Measurements from ENCODE around the gene PHEX. TPM values are rescaled to one million over a fixed set of nuclear protein-coding genes. Genes with fewer than 3 reads are reported as not detected.

Gene PHEX
- total and polyA plus RNA-seq, 2 experiments from 2014 or later = 0.05 to 0.21 TPM

DNA sequence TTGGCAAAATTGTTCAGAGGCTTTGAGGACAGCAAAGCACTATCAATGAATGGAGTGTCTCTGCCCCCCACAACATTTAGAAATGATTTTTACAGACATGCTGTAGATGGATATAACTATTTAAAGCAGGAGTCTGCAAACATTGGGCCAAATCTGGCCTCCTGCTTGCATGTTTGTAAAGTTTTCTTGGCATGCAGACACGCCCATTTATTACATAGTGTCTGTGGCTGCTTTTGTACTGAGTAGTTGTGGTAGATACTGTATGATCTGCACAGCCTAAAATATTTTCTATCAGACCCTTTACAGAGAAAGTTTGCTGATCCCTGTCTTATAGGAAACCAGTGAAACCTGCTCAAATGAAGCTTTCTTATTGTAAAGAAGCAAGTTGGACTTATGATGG lies 45.5 kb upstream of the PHEX start (continued):
- TF ChIP-seq, protein P1, sequence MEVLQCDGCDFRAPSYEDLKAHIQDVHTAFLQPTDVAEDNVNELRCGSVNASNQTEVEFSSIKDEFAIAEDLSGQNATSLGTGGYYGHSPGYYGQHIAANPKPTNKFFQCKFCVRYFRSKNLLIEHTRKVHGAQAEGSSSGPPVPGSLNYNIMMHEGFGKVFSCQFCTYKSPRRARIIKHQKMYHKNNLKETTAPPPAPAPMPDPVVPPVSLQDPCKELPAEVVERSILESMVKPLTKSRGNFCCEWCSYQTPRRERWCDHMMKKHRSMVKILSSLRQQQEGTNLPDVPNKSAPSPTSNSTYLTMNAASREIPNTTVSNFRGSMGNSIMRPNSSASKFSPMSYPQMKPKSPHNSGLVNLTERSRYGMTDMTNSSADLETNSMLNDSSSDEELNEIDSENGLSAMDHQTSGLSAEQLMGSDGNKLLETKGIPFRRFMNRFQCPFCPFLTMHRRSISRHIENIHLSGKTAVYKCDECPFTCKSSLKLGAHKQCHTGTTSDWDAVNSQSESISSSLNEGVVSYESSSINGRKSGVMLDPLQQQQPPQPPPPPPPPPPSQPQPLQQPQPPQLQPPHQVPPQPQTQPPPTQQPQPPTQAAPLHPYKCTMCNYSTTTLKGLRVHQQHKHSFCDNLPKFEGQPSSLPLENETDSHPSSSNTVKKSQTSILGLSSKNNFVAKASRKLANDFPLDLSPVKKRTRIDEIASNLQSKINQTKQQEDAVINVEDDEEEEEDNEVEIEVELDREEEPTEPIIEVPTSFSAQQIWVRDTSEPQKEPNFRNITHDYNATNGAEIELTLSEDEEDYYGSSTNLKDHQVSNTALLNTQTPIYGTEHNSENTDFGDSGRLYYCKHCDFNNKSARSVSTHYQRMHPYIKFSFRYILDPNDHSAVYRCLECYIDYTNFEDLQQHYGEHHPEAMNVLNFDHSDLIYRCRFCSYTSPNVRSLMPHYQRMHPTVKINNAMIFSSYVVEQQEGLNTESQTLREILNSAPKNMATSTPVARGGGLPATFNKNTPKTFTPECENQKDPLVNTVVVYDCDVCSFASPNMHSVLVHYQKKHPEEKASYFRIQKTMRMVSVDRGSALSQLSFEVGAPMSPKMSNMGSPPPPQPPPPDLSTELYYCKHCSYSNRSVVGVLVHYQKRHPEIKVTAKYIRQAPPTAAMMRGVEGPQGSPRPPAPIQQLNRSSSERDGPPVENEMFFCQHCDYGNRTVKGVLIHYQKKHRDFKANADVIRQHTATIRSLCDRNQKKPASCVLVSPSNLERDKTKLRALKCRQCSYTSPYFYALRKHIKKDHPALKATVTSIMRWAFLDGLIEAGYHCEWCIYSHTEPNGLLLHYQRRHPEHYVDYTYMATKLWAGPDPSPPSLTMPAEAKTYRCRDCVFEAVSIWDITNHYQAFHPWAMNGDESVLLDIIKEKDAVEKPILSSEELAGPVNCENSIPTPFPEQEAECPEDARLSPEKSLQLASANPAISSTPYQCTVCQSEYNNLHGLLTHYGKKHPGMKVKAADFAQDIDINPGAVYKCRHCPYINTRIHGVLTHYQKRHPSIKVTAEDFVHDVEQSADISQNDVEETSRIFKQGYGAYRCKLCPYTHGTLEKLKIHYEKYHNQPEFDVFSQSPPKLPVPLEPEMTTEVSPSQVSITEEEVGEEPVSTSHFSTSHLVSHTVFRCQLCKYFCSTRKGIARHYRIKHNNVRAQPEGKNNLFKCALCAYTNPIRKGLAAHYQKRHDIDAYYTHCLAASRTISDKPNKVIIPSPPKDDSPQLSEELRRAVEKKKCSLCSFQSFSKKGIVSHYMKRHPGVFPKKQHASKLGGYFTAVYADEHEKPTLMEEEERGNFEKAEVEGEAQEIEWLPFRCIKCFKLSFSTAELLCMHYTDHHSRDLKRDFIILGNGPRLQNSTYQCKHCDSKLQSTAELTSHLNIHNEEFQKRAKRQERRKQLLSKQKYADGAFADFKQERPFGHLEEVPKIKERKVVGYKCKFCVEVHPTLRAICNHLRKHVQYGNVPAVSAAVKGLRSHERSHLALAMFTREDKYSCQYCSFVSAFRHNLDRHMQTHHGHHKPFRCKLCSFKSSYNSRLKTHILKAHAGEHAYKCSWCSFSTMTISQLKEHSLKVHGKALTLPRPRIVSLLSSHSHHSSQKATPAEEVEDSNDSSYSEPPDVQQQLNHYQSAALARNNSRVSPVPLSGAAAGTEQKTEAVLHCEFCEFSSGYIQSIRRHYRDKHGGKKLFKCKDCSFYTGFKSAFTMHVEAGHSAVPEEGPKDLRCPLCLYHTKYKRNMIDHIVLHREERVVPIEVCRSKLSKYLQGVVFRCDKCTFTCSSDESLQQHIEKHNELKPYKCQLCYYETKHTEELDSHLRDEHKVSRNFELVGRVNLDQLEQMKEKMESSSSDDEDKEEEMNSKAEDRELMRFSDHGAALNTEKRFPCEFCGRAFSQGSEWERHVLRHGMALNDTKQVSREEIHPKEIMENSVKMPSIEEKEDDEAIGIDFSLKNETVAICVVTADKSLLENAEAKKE (CRISPR knock-in tag; IDR thresholded peaks at IDR 0.05) = no peak

DNA sequence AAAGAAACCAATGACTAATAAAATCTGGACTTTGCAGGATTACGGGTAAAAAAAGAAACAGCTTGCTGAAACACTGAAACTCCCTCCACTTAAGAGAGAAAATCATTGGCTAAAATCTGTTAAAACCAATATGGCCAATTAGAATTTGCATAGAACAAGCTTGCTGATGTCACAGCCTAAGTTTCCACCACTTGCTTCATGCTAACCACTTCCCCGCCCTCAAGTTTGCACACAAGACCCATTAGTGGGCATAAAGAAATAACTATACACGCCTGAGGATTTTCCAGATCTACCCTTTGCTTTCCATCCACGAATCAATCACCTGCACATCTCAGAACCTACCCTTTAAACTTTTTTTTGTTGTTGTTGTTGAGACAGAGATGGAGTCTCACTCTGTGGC lies 42.7 kb upstream of the PHEX start:
- no peaks in the 10 kb centered on the region for H3K9me3 Mint-ChIP-seq
- ATAC-seq (no peak), DNase-seq (ENCODE audit: low spot score) (no peak)
- H3K36me3 ChIP-seq (ENCODE audit: insufficient read depth) = peaks cover 4% of the 10 kb centered on the region
- H3K27me3 ChIP-seq (ENCODE audit: insufficient read depth) = no peaks in the 10 kb centered on the region
- peaks cover under 1% of the 10 kb centered on the region; the same call in 1 of the 2 replicates for H3F3A ChIP-seq (replicated peaks; ENCODE audit: low read depth)
- H3K4me1 Mint-ChIP-seq = peaks cover 9% of the 10 kb centered on the region; the same call in 2 of the 3 replicates
- no peaks in the 10 kb centered on the region for H3K9me2 ChIP-seq (ENCODE audit: insufficient read depth)
- H3K27ac ChIP-seq (ENCODE audit: low read depth) = no peak overlapping the region
- H3K4me2 ChIP-seq = no peak overlapping the region
- H3K4me3 Mint-ChIP-seq = no peak overlapping the region
- H3K36me3 Mint-ChIP-seq (ENCODE audit: low read depth) = peaks cover 80% of the 10 kb centered on the region
- H3K79me2 ChIP-seq (replicated peaks; ENCODE audit: insufficient read depth) = no peaks in the 10 kb centered on the region
- H2AFZ ChIP-seq = no peak overlapping the region
- H3K4me3 ChIP-seq = no peak overlapping the region
- peaks cover 2% of the 10 kb centered on the region for H3K27me3 Mint-ChIP-seq (ENCODE audit: insufficient read depth, low read depth, poor library complexity)
- no peaks in the 10 kb centered on the region for H4K20me1 ChIP-seq (replicated peaks; ENCODE audit: insufficient read depth)
- H3K4me1 ChIP-seq (ENCODE audit: insufficient read depth) = no peaks in the 10 kb centered on the region; the same call in 1 of the 2 replicates
- no peak for TF ChIP-seq CREB1 (CRISPR knock-in tag; IDR thresholded peaks at IDR 0.05; ENCODE audit: low read depth)
- H3K27ac Mint-ChIP-seq = no peak overlapping the region

DNA sequence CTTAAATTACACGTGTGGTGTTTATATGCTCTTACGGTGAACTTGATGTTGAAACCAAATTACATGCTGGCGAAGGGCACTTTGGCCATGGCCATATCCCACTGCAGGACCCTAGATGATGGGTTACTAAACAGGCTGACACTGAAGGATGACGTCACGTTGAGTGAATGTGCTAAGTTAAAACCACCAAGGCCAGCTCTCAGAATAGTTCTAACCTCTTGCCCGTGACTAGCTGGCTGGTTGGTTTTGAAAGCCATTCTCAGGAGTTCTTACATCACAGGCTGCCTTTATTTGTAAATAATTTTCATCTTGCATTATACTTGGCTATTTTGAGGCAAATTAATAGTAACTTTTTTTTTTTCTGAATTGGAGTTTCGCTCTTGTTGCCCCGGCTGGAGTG lies 41.3 kb upstream of the PHEX start:
- peaks cover 9% of the 10 kb centered on the region; the same call in 2 of the 3 replicates for H3K4me1 Mint-ChIP-seq
- Histone ChIP-seq H4K20me1 (replicated peaks; ENCODE audit: insufficient read depth) (no peaks in the 10 kb centered on the region), H3F3A (replicated peaks; ENCODE audit: low read depth) (no peaks in the 10 kb centered on the region), H3K4me1 (ENCODE audit: insufficient read depth) (no peaks in the 10 kb centered on the region; the same call in 1 of the 2 replicates), H3K27me3 (ENCODE audit: insufficient read depth) (no peaks in the 10 kb centered on the region), H2AFZ (no peak overlapping the region), H3K9me2 (ENCODE audit: insufficient read depth) (no peaks in the 10 kb centered on the region), H3K4me2 (no peak overlapping the region), H3K4me3 (no peak overlapping the region), H3K79me2 (replicated peaks; ENCODE audit: insufficient read depth) (no peaks in the 10 kb centered on the region), H3K36me3 (ENCODE audit: insufficient read depth) (peaks cover 4% of the 10 kb centered on the region), H3K27ac (ENCODE audit: low read depth) (no peak overlapping the region)
- no peak overlapping the region for H3K27ac Mint-ChIP-seq
- DNase-seq (ENCODE audit: low spot score) (no peak), ATAC-seq (no peak)
- no peak overlapping the region for H3K4me3 Mint-ChIP-seq
- H3K9me3 Mint-ChIP-seq = no peaks in the 10 kb centered on the region
- H3K36me3 Mint-ChIP-seq (ENCODE audit: low read depth) = peaks cover 78% of the 10 kb centered on the region
- peaks cover 2% of the 10 kb centered on the region for H3K27me3 Mint-ChIP-seq (ENCODE audit: insufficient read depth, low read depth, poor library complexity)
- TF ChIP-seq STAT1 (IDR thresholded peaks at IDR 0.05; ENCODE audit: unreplicated experiment) (no peak), JUNB (IDR thresholded peaks at IDR 0.05; ENCODE audit: unreplicated experiment) (no peak)
- TF ChIP-seq, protein P2, sequence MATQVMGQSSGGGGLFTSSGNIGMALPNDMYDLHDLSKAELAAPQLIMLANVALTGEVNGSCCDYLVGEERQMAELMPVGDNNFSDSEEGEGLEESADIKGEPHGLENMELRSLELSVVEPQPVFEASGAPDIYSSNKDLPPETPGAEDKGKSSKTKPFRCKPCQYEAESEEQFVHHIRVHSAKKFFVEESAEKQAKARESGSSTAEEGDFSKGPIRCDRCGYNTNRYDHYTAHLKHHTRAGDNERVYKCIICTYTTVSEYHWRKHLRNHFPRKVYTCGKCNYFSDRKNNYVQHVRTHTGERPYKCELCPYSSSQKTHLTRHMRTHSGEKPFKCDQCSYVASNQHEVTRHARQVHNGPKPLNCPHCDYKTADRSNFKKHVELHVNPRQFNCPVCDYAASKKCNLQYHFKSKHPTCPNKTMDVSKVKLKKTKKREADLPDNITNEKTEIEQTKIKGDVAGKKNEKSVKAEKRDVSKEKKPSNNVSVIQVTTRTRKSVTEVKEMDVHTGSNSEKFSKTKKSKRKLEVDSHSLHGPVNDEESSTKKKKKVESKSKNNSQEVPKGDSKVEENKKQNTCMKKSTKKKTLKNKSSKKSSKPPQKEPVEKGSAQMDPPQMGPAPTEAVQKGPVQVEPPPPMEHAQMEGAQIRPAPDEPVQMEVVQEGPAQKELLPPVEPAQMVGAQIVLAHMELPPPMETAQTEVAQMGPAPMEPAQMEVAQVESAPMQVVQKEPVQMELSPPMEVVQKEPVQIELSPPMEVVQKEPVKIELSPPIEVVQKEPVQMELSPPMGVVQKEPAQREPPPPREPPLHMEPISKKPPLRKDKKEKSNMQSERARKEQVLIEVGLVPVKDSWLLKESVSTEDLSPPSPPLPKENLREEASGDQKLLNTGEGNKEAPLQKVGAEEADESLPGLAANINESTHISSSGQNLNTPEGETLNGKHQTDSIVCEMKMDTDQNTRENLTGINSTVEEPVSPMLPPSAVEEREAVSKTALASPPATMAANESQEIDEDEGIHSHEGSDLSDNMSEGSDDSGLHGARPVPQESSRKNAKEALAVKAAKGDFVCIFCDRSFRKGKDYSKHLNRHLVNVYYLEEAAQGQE (IDR thresholded peaks at IDR 0.05; ENCODE audit: unreplicated experiment) = no peak
